ENCODE results near the gene KLHL29. TPM values are rescaled to one million over a fixed set of nuclear protein-coding genes. Genes with fewer than 3 reads are reported as not detected.

Gene KLHL29
- total RNA-seq, 1 experiment from 2014 or later, result 16.7 TPM

DNA sequence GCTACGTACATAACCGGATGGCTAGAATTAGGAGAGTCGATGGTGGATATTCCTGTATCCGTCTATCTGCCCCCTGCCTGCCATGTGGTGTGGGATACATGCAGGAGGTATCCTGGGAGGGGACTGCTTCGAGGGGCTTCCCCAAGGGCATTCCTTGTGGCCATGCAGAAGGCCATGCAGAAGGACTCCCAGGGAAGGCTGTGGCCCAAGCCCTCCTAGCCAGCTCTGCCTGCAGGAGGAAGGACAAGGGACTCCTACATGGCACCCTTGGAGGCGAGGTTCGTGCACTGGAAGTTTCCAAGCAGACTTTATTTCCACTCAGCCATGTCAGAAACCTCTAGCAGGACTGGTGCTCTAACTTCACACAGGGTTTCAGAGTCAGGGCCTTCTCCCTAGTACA is 136.1 kb downstream of the KLHL29 start:
- CTCF ChIA-PET, result no interaction called here
- BruUV-seq (replicated peaks), result no TSS peak
- RAD21 ChIA-PET (ENCODE audit: low non-redundant PET in 1 of 2, low total read pairs in 2 of 2, uncharacterized antibody in 2 of 2, unreplicated experiment in 2 of 2), result no interaction called here
- H3K4me2 ChIP-seq (ENCODE audit: low read length), result no peak overlapping the region
- no peaks in the 10 kb centered on the region for H3K79me2 ChIP-seq (ENCODE audit: insufficient read depth, low read length)
- POLR2A ChIA-PET, result no interaction called here
- ATAC-seq (no peak), DNase-seq (ENCODE audit: low read depth, low spot score) (no peak)
- no peaks in the 10 kb centered on the region for H3K36me3 ChIP-seq (ENCODE audit: control insufficient read depth in 1 of 2, insufficient read depth in 2 of 2, low read length in 2 of 2)
- TF ChIP-seq, protein P1, sequence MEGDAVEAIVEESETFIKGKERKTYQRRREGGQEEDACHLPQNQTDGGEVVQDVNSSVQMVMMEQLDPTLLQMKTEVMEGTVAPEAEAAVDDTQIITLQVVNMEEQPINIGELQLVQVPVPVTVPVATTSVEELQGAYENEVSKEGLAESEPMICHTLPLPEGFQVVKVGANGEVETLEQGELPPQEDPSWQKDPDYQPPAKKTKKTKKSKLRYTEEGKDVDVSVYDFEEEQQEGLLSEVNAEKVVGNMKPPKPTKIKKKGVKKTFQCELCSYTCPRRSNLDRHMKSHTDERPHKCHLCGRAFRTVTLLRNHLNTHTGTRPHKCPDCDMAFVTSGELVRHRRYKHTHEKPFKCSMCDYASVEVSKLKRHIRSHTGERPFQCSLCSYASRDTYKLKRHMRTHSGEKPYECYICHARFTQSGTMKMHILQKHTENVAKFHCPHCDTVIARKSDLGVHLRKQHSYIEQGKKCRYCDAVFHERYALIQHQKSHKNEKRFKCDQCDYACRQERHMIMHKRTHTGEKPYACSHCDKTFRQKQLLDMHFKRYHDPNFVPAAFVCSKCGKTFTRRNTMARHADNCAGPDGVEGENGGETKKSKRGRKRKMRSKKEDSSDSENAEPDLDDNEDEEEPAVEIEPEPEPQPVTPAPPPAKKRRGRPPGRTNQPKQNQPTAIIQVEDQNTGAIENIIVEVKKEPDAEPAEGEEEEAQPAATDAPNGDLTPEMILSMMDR (IDR thresholded peaks at IDR 0.05 in 2 of 3, conservative IDR thresholded peaks at IDR 0.05 in 1 of 3; ENCODE audit: borderline replicate concordance in 1 of 3, insufficient read depth in 1 of 3, low read depth in 2 of 3, low read length in 2 of 3), result no peak
- TF ChIP-seq TCF7L2 (IDR thresholded peaks at IDR 0.05; ENCODE audit: borderline replicate concordance, extremely low read depth, insufficient read depth, insufficient read length) (no peak), ELF1 (IDR thresholded peaks at IDR 0.05; ENCODE audit: borderline replicate concordance, low read depth) (no peak), SIN3A (IDR thresholded peaks at IDR 0.05; ENCODE audit: low read depth) (no peak), ZFX (IDR thresholded peaks at IDR 0.05) (no peak), YY1 (IDR thresholded peaks at IDR 0.05; ENCODE audit: extremely low read depth, insufficient replicate concordance, low read depth, low read length) (no peak), JUND (IDR thresholded peaks at IDR 0.05) (no peak), EGR1 (IDR thresholded peaks at IDR 0.05; ENCODE audit: low read depth) (no peak), POLR2A (IDR thresholded peaks at IDR 0.05; ENCODE audit: borderline replicate concordance, extremely low read depth, insufficient read depth, insufficient read length) (no peak), CEBPB (IDR thresholded peaks at IDR 0.05; ENCODE audit: low read depth) (no peak), CBX3 (IDR thresholded peaks at IDR 0.05; ENCODE audit: low read depth) (no peak), ZNF274 (IDR thresholded peaks at IDR 0.05; ENCODE audit: low read depth, low read length) (no peak), POLR2AphosphoS5 (IDR thresholded peaks at IDR 0.05; ENCODE audit: low read depth, low read length) (no peak), EZH2 (IDR thresholded peaks at IDR 0.05) (no peak), EZH2phosphoT487 (IDR thresholded peaks at IDR 0.05; ENCODE audit: borderline replicate concordance) (no peak), FOSL1 (IDR thresholded peaks at IDR 0.05; ENCODE audit: low read depth) (no peak)
- TF ChIP-seq, protein P2, sequence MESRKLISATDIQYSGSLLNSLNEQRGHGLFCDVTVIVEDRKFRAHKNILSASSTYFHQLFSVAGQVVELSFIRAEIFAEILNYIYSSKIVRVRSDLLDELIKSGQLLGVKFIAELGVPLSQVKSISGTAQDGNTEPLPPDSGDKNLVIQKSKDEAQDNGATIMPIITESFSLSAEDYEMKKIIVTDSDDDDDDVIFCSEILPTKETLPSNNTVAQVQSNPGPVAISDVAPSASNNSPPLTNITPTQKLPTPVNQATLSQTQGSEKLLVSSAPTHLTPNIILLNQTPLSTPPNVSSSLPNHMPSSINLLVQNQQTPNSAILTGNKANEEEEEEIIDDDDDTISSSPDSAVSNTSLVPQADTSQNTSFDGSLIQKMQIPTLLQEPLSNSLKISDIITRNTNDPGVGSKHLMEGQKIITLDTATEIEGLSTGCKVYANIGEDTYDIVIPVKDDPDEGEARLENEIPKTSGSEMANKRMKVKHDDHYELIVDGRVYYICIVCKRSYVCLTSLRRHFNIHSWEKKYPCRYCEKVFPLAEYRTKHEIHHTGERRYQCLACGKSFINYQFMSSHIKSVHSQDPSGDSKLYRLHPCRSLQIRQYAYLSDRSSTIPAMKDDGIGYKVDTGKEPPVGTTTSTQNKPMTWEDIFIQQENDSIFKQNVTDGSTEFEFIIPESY (IDR thresholded peaks at IDR 0.05; ENCODE audit: extremely low read depth, insufficient replicate concordance, low read length), result no peak
- TF ChIP-seq, protein P3, sequence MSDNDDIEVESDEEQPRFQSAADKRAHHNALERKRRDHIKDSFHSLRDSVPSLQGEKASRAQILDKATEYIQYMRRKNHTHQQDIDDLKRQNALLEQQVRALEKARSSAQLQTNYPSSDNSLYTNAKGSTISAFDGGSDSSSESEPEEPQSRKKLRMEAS (IDR thresholded peaks at IDR 0.05), result no peak
- TF ChIP-seq, protein P4, sequence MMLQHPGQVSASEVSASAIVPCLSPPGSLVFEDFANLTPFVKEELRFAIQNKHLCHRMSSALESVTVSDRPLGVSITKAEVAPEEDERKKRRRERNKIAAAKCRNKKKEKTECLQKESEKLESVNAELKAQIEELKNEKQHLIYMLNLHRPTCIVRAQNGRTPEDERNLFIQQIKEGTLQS (IDR thresholded peaks at IDR 0.05), result no peak
- H3K4me1 ChIP-seq (ENCODE audit: control insufficient read depth in 1 of 2, insufficient read depth in 2 of 2, low read length in 2 of 2), result peaks cover 15 to 28% of the 10 kb centered on the region in 2 experiments
- no peak overlapping the region for H3K9ac ChIP-seq (ENCODE audit: low read length)
- no peaks in the 10 kb centered on the region for H3K9me3 ChIP-seq (ENCODE audit: control insufficient read depth in 1 of 2, insufficient read depth in 1 of 2, low read depth in 1 of 2, low read length in 2 of 2)
- H4K20me1 ChIP-seq (ENCODE audit: insufficient read depth), result no peaks in the 10 kb centered on the region
- no peaks in the 10 kb centered on the region for H3K27me3 ChIP-seq (ENCODE audit: insufficient read depth, low read length)
- H3K27ac ChIP-seq (ENCODE audit: low read depth, low read length), result no peak overlapping the region
- intact Hi-C loops (cut with micrococcal nuclease), result no loop called here
- no peak overlapping the region for H2AFZ ChIP-seq (ENCODE audit: low read depth, low read length, poor library complexity, severe bottlenecking)
- H3K4me3 ChIP-seq (replicated peaks in 1 of 2; ENCODE audit: low read depth in 1 of 2, low read length in 2 of 2), result no peak overlapping the region
- no peaks in the 10 kb centered on the region for H3K9me2 ChIP-seq (ENCODE audit: insufficient read depth)
